GM18519 (cell line): ENCODE data around the gene TTLL5.

ENCODE experiments used
- ATAC-seq: cut with Tn5 transposase; IDR thresholded peaks from one replicate; pipeline ENCODE4 v1.9.1; 2021; ENCODE audit warnings: mild to moderate bottlenecking, moderate library complexity; ENCODE audit not compliant: unreplicated experiment, low FRiP score

The TTLL5 gene

GRCh38 chr14:75933712-75934296, 272.8 kb downstream of the TTLL5 start:
- ATAC-seq = no peak

DNA sequence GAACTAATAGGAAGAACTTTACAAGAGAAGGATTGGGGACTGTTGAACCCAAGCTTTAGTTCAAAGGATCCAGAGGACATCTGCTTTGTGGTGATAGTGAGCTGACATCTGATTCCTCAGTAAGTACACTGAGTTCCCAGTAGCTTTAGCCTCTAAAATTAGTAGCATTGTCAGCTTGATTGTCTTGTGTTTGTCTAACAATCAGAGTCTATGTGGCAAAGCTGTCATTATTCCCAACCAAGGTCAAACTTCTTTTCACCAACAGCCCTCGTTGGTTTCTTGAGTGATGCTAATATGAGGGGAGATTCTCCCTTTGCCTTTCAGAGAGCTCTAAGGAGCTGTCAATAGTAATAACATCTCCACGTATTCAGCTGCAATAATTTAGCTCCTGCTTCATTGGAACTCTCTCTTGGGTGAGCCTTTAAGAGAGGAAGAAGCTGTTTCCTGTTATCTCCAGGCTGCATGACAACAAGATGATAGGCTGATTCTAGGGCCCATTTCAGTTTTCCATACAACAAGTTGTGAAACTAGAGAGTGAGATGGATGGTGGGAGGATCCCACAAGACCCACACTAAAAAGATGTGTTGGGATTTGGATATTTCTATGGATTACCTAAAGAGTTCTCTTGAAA, 274.1 kb downstream of the TTLL5 start:
- ATAC-seq = no peak

- ATAC-seq = no peak
Observed at GRCh38 chr14:75939200-75939599, 278.2 kb downstream of the TTLL5 start.

DNA sequence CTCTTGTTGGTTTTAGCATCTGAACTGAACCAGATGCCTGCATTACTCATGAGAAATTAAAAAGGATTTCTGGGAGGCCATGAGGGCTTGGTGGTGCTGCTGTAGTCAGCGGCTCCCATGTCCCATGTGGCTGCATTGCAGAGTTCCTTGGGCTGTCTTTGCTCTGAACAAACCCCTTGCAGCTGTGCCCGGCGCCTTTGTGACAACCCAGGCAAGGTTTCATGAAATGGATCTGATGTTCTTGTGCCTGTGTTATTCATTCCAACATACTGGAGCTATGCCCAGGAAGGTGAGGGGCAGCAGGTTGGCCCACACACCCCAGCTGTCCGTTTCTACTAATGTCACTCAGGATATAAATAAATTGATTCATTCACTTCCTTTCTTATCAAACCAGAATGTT, 280.0 kb downstream of the TTLL5 start:
- ATAC-seq = no peak

DNA sequence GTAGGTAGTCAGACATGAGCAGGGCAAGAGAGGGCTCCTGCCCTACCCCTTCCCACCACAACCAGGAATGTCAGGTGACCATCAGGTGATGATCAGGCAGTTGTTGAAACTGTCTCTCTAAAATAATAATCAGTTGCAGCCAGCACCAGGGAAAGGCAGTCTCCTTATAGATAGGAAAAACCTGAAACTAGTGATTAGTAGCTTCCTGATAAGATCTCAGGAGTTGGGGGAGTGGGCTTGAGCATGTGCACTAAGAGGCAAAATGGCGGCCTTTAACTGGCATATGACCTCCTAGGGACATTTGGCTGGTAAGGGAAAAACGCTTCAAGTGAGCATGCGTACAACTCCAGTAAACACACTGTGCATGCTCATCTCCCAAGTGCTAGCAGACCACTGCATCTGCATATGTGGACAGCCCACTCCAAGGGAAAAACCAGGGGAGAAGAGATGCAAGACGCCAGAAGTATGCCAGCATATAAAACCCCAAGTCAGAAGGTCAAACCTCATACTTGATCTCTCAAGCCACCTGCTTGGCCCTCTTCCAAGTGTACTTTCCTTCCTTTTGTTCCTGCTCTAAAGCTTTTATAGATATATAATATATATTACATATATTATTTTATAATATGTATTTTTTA, 283.7 kb downstream of the TTLL5 start:
- ATAC-seq = no peak

- no peak for ATAC-seq
Observed at GRCh38 chr14:75946785-75947184, 285.7 kb downstream of the TTLL5 start.

DNA sequence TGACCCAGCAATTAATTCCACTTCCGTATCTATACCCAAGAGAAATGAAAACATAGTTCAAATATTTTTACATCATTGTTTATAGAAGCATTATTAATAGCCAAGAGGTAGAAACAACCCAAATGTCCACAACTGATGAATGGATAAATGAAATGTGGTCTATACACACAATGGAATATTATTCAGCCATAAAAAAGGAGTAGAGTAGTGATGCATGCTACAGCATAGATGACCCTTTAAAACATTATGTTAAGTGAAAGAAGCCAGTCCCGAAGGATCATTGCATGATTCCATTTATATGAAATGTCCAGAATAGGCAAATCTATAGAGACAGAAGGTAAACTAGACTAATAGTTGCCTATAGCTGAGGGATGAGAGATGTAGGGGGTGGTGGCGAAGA, 291.4 kb downstream of the TTLL5 start:
- ATAC-seq = no peak

- no peak for ATAC-seq
Observed at GRCh38 chr14:75959031-75959430, 298.0 kb downstream of the TTLL5 start.

- no peak for ATAC-seq
Observed at GRCh38 chr14:75960231-75960630, 299.2 kb downstream of the TTLL5 start.

DNA sequence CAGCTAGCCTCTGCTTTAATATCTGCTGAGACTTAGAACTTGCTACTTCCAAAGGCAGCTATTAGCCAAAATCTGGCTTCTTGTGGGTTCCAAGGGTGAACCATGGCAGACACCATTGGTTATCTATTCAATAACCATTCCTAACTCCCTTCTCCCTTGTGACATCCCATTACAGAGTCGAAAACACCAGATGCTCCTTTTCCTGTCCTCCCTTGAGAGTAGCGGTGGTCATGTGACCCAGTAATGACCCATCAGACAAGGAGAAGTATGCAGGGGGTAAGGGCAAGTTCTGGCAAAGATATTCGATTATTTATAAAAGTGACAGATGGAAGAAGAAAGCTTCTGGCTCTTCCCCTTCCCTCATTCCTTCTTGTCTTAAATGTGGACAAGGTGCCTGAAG, 300.6 kb downstream of the TTLL5 start:
- no peak for ATAC-seq

DNA sequence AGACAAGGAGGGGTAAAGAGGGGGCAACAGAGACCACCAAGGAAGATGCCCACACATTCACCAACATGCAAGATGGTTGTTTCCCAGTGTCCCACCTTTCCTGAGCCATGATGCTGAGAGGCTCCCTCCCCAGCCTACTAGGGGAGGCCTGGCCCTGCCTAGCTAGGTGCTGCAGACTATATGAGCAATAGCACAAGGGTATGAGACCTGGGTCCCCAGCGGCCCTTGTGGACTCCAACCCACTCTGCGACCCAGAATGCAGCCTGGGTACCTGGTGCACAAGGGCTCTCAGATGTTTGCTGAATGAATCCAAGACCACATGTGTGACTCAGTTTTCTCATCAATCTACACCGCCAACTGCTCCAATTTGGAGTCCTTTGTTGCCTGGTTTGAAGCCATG, 306.8 kb downstream of the TTLL5 start:
- ATAC-seq = no peak

GRCh38 chr14:75968456-75968855, 307.4 kb downstream of the TTLL5 start:
- no peak for ATAC-seq

DNA sequence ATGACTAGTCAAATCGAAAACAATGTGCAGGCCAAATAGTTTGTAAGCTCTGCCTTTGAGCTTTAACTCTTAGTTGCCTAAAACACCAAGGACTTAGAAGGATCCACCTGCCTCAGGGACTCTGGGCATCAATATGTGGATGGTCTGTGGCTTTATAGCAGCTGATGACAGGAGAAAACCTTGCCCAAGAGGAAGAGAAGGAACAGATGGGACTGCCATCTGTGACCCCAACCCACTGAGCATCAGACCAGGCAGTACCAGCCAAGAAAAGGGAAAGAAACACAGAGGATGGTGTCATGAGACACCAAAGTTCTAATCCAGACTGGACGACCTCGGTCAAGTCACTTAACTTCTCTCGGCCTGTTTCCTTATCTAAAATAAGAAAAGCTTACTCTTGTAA, 308.1 kb downstream of the TTLL5 start:
- ATAC-seq = no peak

- no peak for ATAC-seq
Observed at GRCh38 chr14:75969891-75970290, 308.8 kb downstream of the TTLL5 start.

DNA sequence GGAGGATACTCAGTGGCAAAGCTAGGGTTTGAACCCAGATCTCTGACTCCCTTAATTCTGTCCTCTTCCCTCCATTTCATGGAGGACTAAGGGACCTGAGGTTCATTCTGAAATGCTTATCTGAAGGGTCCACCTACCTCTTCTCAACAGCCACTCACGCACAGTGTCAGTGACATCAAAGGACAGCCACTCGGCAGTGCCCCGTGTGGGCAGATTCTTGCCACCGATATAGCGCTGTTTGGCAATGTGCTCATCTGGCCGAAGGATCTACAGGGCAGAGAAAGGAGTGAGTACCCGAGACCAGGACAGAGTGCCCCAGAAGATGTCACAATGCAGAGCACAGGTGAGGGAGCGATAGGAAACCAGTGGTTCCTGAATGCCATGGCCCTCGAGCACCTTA, 309.9 kb downstream of the TTLL5 start:
- no peak for ATAC-seq

DNA sequence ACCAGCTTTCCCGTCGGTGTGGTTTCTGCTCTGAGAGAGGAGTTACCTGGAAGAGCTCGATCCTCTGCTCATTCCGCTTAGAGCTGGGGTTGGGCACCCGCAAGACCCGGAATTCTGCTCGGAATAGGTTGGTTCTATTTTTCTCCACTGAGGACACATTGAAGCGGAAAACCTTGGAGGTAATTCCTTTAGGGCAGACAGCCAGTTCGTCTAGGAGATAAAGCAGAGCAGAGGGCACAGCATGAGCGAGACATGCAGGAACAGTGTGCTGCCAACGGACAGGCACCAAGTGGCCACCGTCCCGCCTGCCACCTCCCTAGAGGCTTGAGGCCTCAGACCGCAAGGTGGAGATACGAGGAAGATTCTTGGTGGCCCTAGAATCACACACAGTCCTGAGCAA, 310.5 kb downstream of the TTLL5 start:
- no peak for ATAC-seq

DNA sequence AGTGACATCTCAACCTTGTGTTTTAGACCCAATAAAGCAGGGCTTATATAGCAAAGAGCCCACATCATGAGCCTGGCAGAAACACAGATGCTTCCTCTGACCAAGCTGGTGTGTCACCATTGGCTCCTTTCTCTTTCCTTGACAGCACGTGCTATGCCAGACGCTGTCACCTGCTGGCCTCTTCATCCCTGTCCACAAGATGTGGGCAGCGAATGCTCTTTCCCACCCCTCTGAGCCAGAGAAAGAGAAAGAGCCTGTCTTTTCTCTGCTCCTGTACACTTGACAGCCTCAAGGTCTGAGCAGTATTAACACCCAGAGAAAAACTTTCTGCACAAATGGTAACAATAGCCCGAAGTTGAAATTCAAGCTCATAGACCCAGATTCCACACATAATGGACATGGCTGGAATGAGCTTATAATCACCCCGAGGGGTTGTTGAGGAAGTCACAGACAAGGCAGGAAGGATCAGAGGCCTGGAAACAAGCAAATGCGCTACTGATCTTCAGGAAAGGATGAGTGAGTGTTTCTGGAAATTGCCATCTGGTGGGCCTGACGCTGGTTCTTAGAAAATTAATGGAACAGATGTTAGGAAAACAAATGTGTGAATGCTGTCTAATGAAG, 311.9 kb downstream of the TTLL5 start:
- ATAC-seq = no peak

- no peak for ATAC-seq
Observed at GRCh38 chr14:75976826-75977581, 316.0 kb downstream of the TTLL5 start.

DNA sequence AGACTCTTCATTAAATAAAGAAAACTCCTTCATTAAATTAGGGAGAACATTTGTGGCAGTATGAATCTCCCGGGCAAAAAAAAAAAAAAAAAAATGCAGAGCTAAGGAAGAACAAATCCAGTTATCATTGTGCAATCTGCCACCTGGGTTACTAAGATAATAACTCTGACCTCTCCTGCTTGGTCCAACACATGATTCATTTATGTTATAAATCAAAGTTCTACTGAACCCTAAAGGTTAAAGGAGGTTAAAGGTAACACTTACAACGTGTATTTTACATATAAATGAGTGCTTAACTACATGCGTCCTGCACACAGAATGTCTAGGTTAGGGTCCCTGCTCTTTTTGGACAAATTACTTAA, 316.5 kb downstream of the TTLL5 start:
- ATAC-seq = no peak

DNA sequence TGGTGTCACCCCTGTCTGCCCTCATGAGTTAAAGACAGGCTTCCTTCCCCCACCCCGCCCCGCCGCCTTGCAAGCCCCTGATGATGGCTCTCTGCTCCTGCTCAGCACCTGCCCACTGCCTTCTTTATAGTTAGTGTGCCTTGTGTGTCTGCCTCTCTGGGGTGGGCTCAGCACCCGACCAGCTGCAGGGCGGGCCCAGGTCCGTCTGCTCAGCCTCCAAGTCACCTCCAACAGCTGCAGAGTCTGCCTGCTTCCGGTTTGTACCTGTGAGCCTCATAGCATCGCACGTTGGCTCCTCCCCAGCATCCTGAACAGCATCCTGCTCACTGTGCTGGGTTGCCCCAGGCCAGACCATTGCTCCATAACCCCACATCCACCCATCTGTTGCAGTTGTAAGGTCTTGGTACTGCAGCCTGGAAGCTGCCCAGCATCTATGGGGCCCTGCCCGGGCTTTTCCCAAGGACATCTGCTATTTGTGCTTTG, 317.2 kb downstream of the TTLL5 start:
- ATAC-seq = no peak

- ATAC-seq = no peak
Observed at GRCh38 chr14:75979071-75979571, 318.1 kb downstream of the TTLL5 start.
